COLO668 (cell line): ENCODE results near the gene LHX8.
"Not testable (repeated sequence)": the region's sequence is repeated elsewhere in the genome, so short reads cannot be mapped to it uniquely, and the experiment has no call there.

Experiments used
- DNase-seq: peaks from one replicate; lab custom pipeline; 2025; ENCODE audit not compliant: unreplicated experiment; lab: John Stamatoyannopoulos, UW

LHX8 gene

GRCh38 chr1:75132812-75133619 lies 1.2 kb upstream of the LHX8 start:
- no peak for DNase-seq

- DNase-seq, result no peak
Measured at GRCh38 chr1:75134647-75135572, 722 bp downstream of the LHX8 start.

DNA sequence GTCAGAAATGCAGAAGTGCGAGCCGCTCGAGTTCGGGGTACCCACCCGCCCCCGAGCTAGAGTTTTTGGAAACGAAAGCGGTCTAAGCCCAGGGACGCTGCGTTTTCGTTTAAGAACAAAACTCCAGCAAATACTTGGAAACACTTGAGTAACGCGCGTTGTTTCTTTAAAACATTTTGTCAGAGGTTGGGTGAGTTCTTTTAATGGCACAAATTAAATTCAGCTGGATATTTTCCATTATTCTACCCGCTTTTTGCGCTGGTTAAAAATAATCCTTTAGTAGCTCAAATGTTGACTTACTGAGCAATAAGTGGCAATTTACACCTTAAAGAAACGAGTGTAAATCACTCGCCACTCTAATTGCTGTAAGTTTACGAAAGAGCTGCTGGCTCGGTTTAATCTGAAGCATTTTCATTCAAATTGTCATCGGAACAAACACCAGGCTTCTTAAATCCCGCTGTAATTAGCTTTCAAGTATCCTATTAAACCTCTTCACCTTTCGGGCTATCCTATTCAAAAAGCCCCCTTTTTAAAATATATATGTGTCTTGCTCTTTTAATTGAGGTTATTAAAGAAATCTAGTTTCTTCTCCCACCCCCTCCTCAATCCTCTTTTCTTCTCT lies 1.5 kb downstream of the LHX8 start:
- DNase-seq, result no peak

- DNase-seq, result peak; percentile 67
Measured at GRCh38 chr1:75136195-75136815, 2.1 kb downstream of the LHX8 start.

DNA sequence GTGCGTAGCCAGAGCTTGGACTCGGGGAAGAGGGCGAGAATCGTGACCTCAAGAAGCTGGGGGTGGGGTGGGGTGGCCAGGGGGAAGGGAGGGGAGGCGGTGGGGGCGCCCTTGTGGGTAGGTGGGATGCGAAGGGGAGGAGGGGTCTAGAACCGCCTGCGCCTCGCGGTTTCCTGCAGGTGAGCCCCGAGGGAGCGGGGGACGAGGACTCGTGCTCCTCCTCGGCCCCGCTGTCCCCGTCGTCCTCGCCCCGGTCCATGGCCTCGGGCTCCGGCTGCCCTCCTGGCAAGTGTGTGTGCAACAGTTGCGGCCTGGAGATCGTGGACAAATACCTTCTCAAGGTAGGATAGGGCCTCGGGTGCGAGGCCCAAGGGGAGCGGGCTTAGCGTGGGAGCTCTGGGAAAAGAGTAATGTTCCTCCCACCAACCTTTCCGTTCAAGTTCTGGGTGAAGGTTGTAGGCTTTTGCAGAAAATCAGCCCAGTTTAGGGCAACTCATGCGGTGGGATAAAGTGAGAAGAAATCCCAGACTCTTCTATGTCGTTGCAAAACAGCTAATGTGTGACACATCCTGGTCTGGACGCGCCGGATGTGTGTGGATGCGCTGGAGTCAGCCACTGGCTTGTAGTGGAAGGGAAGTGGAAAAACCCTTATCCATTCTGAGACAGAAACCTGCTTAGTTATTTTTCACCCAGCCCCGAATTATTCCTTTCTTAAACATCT lies 2.9 kb downstream of the LHX8 start:
- DNase-seq, result no peak

DNA sequence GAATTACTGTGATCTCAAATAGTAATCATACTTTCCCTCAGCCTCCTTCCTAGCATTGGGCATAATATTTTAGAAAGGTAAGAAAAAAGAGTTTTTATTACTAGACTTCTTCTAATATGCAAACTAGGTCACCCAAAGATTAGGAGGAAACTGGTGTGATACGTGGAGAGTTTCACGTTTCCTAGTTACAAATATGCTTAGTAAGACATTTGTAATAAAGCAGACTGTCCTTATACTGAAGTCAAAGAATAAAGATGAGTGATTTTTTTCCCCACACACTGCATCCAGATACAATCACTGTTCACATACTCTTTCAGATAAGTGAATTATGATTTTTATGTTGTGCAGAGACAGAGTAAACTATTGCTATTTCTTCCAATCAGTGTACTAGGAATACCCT lies 17.9 kb downstream of the LHX8 start:
- DNase-seq, result no peak

DNA sequence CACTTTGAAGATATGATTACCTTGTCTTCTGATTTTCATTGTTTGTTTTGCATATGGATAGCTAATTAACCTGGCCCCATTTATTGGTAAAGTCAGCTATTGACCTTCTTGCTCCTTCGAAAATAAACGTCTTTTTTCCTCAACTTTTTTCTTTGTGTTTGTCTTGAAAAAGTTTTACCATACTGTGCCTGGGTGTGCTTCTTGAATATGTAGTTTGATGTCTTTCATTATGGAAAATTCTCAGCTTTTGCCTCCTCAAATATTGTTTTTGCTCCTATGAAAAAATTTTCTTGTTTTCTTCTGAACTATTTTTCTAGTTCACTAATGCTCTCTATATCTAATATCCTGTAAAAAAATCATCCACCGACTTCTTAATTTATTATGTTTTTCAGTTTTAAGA lies 25.0 kb downstream of the LHX8 start:
- no peak for DNase-seq

- no peak for DNase-seq
Measured at GRCh38 chr1:75165264-75165663, 31.1 kb downstream of the LHX8 start.

- DNase-seq, result no peak
Measured at GRCh38 chr1:75166821-75167220, 32.6 kb downstream of the LHX8 start.

DNA sequence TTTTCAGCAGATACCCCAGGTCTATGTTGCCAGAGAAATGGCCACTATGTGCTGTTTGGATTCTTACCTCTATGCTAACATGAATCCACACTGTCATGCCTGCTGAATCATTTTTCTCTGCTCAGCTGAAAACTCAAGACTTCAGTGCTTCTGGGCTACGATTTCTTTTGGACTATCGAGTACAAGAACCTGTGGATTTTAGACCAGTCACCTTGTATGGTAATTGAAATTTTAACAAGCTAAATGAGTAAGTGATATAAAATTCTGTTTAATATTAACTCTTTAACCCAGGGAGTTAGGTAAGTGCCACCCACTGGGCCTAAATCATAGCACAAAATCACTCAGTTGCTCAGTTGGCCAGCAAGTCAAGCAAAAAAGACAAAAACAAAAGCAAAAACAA lies 35.8 kb downstream of the LHX8 start:
- DNase-seq, result no peak

DNA sequence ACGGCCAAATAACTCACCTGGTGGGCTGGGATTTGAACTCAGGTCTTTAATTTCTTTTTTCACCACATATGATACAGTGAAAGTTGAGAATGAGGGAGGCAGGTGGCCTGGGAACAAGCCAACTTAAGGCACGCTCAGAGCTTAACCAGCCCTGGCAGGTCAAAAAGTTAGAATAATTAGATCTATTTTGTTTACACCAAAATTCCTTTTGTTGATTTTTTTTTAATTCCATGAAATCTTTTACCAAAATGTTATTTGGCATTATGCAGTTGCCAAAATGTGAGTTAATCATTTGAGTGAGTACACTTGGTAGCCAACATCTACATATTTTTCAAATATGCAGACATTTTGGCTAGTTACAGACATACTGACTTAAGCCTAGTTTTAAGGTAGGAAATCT lies 36.8 kb downstream of the LHX8 start:
- DNase-seq, result no peak

- no peak for DNase-seq
Measured at GRCh38 chr1:75171876-75172275, 37.7 kb downstream of the LHX8 start.

- DNase-seq, result no peak
Measured at GRCh38 chr1:75172556-75172955, 38.4 kb downstream of the LHX8 start.

DNA sequence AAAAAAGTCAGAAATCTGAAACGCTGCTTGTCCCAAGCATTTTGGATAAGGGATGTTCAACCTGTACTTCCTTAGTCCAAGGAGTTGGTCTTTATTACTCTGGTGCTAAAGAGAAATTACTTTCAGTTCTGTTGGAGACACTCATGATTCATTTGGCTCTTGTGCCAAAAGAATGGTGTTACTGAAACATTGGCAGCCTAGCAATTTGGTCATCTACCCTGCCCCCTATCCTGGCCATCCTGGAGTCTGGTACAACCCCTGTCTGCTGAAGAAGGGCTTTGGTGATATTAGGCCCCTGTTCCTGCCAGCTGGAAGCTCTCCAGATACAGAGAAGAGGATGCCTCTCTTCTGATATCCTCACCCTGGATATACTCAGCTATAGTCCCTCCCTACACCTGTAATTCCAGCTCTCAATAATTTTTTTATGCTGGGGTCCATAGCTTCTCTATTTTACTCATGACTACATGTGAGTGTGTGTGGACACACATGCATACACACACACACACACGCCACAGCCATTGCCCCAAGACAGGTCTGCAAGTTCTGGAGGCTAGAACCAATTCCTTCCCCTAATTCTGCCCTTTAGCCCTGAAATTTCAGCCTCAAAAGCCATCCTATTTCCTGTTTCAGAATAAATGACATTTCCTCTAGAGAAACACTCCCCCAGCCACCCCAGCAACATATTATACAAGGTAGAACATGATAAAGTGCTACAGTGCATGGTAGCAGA lies 40.0 kb downstream of the LHX8 start:
- no peak for DNase-seq

GRCh38 chr1:75181214-75181955 lies 47.2 kb downstream of the LHX8 start:
- not testable (repeated sequence) for DNase-seq

DNA sequence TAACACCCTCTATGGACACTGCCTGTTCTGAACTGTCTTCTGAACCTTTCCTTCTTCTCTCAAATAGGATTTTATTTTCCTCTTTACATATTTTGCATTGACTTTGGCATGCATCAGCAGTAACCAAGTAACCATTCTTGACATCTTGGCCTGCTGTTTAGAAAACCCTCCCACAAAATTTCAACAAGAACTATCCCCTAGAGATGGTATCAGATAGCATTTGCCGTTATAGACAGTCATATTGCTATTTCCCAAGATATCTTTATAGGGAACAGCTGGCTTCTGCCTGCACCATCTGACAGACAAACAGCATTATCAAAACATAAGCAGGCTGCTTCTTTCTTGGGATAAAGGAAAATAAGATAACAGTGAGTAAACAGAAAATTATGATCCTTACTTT lies 54.7 kb downstream of the LHX8 start:
- DNase-seq, result no peak

GRCh38 chr1:75198163-75198562 lies 64.0 kb downstream of the LHX8 start:
- no peak for DNase-seq

DNA sequence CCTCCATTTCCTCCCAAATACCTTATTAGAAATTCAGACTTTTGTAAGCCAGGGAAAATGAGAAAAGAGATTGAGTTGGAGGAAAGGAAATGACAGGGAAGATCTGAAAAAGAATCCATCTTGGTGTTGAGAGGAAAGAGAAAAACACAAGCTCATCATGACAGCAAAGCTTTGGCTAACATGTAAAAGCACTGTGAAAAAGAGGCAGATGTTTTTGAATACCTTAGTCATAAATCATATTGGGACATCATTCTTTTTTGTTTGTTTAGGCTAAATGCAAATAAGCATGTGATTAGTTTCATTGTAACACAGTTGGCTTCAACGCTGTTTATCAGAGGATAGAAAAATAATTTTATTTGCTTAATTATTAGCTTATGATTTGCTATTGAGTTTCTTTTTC lies 64.6 kb downstream of the LHX8 start:
- no peak for DNase-seq

DNA sequence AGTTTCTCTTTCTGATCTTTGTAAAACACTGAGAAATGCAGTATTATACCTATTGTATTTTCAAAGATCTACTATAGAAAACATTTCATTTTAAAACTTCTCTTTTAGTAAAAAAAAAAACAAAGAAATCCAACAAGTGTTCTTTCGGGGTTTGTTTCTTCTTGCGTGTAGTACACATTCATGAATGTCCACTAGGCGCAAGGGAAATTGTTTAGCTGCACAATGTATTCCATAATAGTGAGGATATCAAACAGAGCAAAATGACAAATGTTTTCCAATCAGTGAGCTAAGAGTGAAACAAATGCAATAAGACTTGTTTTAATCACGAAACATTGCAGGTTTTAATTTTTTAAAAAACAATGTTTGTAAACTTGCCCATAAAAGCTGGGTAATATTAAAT lies 68.6 kb downstream of the LHX8 start:
- no peak for DNase-seq
